ENCODE measurements around the gene KCNMA1.

KCNMA1 gene

DNA sequence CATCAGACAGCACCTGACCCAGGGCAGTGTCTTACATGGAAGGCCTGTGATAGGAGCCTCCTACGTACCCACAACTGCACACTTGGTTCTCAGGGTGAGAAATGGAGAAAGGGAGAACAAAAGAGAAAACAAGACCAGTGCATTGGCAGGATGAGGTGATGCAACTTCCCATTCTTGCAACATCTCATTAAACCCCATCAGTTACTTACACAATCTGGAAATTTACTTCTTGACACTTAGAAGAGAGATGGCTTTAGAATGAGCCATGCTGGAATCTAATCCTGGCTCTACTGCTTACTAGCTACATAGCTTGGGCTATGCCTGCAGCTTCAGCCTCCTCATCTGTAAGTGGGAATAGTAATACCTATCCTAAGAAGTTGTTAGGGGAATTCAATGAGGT is 391.7 kb downstream of the KCNMA1 start:
- DNase-seq (ENCODE audit: low read depth in 2 of 2) = no peak

GRCh38 chr10:77244746-77245145 is 392.9 kb downstream of the KCNMA1 start:
- DNase-seq (ENCODE audit: low read depth in 2 of 2) = no peak

DNA sequence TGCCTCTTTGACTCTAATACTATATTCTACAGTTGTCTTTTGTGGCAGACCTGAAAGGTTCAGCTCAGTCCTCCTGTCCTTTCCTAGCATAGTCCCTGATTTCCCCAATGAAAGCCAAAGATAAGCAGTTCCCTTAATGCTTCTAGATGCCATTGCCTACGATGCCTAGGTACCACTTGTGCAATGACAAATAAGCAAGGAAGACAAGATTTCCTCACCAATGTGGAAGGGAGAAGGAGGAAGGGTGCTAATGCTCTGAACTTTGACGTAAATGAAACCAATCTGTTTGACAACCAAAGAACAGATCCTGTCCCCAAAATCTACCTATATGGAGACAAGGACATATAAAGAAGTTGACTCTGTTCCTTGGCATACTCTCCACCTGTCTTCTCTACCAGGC is 393.3 kb downstream of the KCNMA1 start:
- no peak for DNase-seq (ENCODE audit: low read depth in 2 of 2)

- no peak for DNase-seq (ENCODE audit: low read depth in 2 of 2)
Measured at GRCh38 chr10:77241350-77241725, 396.3 kb downstream of the KCNMA1 start.

GRCh38 chr10:77240706-77241349 is 396.8 kb downstream of the KCNMA1 start:
- no peak for DNase-seq (ENCODE audit: low read depth in 2 of 2)

DNA sequence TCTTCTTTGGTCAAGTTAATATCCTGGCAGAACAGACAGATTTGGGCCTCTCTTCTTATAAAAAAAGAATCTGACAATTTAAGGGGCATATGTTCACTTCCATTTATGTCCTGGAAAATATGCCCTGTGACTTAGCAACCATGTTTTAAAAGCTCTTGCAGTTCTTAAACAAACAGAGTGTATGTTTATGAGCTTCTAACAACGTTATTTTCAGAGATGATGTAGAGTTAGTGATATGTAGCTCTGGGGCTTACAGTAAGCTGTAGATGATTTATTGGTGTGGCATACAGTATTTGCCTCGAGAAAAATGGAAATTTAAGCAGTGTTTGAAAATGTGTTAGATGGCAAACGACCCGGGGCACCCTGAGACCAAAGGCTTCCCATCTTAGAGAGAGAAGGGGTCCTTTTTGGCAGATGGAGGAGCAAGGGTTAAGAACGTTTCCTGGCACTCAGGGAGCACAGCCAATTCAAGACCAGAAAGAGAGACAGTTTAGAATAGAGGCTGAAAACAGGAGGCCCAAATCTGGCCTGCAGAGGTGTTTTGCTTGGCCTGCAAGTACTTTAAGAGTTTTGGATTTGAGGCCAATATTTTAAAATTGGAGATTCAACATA is 397.5 kb downstream of the KCNMA1 start:
- no peak for DNase-seq (ENCODE audit: low read depth in 2 of 2)

- no peak for DNase-seq (ENCODE audit: low read depth in 2 of 2)
Measured at GRCh38 chr10:77237120-77237519, 400.5 kb downstream of the KCNMA1 start.

GRCh38 chr10:77236700-77237099 is 400.9 kb downstream of the KCNMA1 start:
- DNase-seq (ENCODE audit: low read depth in 2 of 2) = no peak

DNA sequence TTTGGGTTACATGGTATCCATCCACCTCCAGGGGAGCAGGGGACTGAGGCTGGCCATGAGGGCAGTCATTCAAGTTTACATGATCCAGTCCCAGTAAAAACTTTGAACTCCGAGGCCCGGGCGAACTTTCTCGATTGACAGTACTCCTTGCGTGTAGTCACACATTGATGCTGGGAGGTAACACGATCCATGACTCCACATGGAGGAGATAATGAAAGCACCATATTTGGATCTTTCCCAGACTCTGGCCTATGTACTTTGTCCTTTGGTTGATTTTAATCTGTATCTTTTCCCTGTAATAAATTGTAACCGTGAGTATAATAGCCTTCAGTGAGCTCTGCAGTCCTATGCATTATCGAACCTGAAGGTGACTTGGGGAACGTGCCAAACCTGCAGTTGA is 401.6 kb downstream of the KCNMA1 start:
- DNase-seq (ENCODE audit: low read depth in 2 of 2) = no peak

GRCh38 chr10:77234599-77234998 is 403.0 kb downstream of the KCNMA1 start:
- no peak for DNase-seq (ENCODE audit: low read depth in 2 of 2)

DNA sequence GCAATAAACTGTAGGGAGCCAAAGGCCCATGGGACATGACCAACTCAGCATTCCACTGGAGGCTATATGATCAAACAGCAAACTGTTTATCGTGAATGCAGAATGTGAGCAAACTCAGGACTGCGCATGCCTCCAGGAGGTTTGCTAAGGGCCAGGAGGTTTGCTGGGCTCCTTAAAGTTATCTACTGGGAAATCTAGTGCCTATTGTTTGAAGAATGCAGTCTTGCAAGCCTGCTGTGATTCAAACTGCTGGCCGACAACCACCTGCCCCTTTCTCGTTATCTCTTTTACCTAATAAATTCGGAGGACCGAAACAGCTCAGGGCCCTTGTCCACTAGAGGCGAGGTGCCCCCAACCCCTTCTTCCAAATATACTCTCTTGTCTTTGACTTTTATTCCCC is 404.1 kb downstream of the KCNMA1 start:
- no peak for DNase-seq (ENCODE audit: low read depth in 2 of 2)

DNA sequence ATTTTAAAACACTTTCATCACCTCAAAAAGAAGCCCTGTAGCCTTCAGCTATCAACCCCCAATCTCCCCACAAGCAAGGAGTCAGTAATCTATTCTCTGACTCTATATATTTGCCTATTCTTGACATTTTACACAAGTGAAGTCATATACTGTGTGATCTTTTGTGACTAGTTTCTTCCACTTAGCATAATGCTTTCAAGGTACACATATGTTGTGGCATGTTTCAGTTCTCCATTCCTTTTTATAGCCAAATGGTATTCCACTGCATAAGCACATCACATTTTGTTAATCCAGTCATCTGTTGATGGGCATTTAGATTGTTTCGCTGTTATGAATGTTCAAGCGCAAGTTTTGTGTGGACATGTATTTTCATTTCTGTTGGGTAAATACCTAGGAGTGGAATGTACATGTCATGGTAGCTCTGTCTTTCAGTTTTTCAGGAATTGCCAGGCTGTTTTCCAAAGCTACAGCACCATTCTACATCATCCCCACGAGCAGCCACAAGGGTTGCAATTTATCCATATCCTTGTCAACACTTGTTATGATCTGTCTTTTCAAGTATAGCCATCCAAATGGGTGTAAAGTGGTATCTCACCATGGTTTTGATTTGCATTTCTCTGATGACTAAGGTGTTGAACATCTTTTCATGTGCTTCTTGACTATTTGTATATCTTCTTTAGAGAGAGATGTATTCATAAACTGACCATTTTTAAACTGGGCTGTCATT is 405.6 kb downstream of the KCNMA1 start:
- no peak for DNase-seq (ENCODE audit: low read depth in 2 of 2)

- DNase-seq (ENCODE audit: low read depth in 2 of 2) = no peak
Measured at GRCh38 chr10:77231375-77231774, 406.2 kb downstream of the KCNMA1 start.

DNA sequence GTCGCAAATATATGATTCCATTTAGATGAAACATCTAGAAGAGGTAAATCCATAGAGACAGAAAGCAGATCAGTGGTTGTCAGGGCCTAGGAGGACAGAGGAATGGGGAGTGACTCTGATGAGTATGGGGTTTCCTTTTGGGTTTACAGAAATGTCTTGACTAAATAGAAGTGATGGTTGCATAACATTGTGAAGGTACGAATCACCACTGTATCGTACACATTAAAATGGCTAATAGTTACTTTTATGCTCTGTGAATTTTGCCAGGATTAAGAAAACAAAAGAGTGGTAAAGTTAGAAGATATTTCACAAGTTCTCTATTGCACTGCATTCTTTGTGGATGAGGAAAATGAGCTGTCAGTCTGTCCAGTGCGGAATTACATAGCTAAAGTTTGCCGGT is 407.4 kb downstream of the KCNMA1 start:
- no peak for DNase-seq (ENCODE audit: low read depth in 2 of 2)

DNA sequence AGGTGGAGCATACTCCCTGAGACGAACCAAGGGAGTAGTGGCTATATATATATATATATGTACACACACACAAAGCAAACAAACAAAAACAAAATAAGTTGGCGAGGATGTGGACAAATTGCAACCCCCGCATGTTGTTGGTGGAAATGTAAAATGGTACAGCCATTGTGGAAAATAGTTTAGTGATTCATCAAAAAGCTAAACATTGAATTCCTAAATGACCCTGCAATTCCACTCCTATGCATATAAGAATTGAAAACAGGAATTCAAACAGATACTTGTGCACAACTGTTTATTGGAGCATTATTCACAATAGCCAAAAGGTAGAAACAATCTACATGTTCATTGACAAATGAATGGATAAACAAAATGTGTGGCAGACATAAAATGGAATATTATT is 407.9 kb downstream of the KCNMA1 start:
- DNase-seq (ENCODE audit: low read depth in 2 of 2) = no peak

GRCh38 chr10:77228559-77228958 is 409.0 kb downstream of the KCNMA1 start:
- no peak for DNase-seq (ENCODE audit: low read depth in 2 of 2)

GRCh38 chr10:77226853-77227565 is 410.6 kb downstream of the KCNMA1 start:
- DNase-seq (ENCODE audit: low read depth in 2 of 2) = no peak

GRCh38 chr10:77226452-77226851 is 411.2 kb downstream of the KCNMA1 start:
- DNase-seq (ENCODE audit: low read depth in 2 of 2) = no peak

DNA sequence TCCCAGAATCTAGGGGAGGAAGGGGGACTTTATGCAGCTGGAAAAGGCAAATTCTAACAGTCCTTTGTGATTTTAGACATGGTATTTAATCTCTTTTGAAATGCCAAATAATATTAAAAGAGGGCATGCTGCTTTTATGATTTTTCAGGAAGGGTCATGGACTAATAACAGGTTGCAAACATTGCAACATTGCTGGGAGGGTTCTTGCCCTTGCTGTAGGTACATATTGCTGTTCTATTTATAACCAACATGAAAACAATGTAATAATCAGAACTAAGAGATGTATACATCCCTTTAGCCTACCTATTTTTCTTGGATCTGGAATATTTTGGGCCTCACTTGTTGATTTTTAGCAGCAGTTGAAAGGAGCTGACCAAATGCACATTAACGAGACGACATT is 411.6 kb downstream of the KCNMA1 start:
- no peak for DNase-seq (ENCODE audit: low read depth in 2 of 2)

DNA sequence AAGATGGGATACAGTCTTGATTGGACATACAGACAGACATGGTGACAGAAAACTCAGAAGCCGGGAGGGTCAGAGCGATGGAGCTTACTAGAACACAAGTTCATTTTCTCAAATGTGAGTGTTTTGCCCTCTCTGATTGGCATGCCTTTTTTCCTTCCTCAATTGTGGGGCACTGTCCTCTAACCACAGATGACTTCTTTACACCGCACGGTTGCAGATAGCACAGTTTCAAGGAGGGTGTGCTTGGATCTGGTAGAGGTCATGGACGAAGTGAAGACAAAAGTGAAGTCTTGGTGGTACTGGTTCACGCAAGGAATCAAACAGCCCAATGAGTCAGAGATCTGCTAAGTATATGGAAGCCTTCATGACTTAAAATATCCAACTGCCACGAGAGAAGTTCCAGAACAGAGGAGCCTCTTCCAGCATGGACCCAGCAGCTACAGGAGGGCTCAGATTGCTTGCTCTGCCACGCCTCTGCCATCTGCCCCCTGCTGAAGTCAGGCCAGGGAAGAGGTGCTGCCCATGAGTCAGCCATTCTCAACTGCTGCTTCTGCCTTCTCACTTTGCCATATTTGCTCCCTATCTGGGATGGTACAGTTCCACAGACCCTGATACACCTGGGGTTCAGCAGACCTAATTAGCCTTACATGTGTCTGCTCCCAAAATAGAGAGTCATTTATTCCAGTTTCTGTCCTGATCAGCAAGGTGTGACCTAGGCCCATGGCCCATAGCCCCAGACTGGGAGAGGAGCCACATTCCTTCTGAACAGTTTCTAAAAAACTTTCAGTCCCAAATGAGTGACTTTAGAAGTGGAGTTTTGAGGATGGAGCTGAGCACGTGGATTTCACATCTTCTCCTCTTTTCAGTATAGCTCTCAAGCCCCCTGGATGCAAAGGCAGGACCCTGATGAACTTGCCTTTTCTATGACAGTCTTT is 413.8 kb downstream of the KCNMA1 start:
- DNase-seq (ENCODE audit: low read depth in 2 of 2) = no peak

DNA sequence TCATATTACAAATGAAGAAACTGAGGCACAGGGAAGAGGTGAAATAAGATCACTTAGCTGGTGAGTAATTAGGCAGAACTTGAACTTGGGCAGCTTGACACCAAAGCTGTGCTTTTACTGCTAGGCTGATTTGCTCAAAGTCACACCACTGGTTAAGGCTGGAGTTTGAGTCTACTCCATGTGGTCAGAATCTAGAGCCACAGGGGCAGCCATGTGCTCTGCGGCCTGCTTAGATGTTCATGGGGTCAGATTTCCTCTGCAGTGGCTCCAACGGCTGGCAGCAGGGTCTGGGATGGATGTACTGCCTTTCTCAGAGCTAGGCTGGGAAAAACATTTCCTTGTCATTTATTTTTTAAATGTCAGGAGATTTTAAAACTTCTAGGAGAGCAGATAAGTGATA is 417.5 kb downstream of the KCNMA1 start:
- DNase-seq (ENCODE audit: low read depth in 2 of 2) = no peak

DNA sequence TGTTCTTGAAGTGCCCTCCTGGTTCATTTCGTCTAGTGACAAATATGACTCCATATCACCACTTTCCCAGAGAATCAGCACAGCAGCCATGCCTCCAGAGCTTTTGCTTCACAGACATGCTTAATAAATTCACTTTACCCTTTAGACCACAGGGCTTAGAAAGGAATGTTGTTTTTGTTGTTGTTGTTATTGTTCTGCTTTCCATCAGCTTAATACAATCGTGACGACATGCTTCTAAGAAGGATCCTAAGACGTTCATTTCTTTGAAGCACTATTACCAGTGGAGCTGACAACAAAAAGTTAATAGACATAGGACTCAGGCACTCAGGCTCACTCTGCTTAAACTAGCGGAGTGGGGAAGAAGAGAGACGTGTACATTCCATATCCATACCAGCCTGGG is 418.6 kb downstream of the KCNMA1 start:
- no peak for DNase-seq (ENCODE audit: low read depth in 2 of 2)
